GM23248 (cell line): ENCODE data around the gene CR1L.

Experiments used
- EZH2 ChIP-seq: fragments of 200-600 bp; sonication (generic); IDR thresholded peaks from 2 replicates; pipeline ENCODE4 v1.6.1; 2018; ENCODE audit warnings: antibody characterized with exemption, mild to moderate bottlenecking; ENCODE audit not compliant: insufficient read depth, poor library complexity, severe bottlenecking
- EZH2phosphoT487 ChIP-seq: fragments of 200-600 bp; sonication (generic); IDR thresholded peaks from 2 replicates; pipeline ENCODE4 v1.6.1; 2018; ENCODE audit warnings: antibody characterized with exemption, moderate library complexity, mild to moderate bottlenecking, low read depth; ENCODE audit not compliant: insufficient read depth

GRCh38 chr1:207691010-207691409 is 46.1 kb downstream of the CR1L start:
- TF ChIP-seq EZH2phosphoT487 (no peak), EZH2 (no peak)
